Ecto neural progenitor cell (in vitro differentiated cells): ENCODE results near the gene RPP25.

ENCODE experiments used
- DNase-seq: peaks from one replicate; pipeline ENCODE4 v3.0.0-alpha.2; 2018; ENCODE audit warnings: low spot score

RPP25 gene, protein sequence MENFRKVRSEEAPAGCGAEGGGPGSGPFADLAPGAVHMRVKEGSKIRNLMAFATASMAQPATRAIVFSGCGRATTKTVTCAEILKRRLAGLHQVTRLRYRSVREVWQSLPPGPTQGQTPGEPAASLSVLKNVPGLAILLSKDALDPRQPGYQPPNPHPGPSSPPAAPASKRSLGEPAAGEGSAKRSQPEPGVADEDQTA

GRCh38 chr15:74956648-74957475, at the start of gene RPP25:
Gene RPP25 (minus strand): TSS chr15:74956772. CDS start chr15:74956583, 189 bp downstream.
- DNase-seq: peak; percentile 88

GRCh38 chr15:75002398-75002797, 45.8 kb upstream of the RPP25 start:
- no peak for DNase-seq

DNA sequence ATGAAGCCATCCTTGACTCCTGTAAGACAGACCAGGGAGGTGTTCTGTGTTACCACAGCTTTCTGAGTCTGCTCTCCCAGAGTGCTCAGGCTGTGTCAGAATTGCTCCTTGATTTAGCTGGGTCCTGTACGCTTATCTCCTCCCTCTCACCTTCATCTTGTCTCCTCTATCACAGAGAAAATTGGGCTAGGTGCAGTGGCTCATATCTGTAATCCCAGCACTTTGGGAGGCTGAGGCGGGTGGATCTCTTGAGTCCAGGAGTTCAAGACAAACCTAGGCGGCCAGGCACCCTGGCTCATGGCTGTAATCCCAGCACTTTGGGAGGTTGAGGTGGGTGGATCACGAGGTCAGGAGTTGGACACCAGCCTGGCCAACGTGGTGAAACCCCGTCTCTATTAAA, 44.7 kb upstream of the RPP25 start:
- DNase-seq: no peak

DNA sequence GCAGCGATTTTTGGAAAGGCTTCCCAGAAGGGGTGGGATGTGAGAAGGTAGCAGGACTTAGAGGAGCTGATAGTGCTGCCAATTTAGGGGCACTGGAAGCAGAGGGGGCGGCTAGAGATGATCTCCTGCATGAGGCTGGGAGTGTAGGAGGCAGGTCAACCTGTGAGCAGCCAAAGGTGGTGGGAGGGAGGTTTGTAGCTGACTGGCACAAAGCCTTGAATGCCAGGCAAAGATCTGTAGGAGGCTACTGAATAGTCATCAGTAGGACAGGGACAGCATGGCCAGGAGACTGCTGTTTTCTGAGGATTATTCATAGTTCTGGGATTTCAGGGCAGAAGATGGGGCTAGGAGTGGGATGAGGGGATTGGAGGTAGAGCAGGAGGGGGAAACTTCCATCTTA, 41.0 kb upstream of the RPP25 start:
- DNase-seq: no peak

GRCh38 chr15:74997141-74997540, 40.6 kb upstream of the RPP25 start:
- no peak for DNase-seq

DNA sequence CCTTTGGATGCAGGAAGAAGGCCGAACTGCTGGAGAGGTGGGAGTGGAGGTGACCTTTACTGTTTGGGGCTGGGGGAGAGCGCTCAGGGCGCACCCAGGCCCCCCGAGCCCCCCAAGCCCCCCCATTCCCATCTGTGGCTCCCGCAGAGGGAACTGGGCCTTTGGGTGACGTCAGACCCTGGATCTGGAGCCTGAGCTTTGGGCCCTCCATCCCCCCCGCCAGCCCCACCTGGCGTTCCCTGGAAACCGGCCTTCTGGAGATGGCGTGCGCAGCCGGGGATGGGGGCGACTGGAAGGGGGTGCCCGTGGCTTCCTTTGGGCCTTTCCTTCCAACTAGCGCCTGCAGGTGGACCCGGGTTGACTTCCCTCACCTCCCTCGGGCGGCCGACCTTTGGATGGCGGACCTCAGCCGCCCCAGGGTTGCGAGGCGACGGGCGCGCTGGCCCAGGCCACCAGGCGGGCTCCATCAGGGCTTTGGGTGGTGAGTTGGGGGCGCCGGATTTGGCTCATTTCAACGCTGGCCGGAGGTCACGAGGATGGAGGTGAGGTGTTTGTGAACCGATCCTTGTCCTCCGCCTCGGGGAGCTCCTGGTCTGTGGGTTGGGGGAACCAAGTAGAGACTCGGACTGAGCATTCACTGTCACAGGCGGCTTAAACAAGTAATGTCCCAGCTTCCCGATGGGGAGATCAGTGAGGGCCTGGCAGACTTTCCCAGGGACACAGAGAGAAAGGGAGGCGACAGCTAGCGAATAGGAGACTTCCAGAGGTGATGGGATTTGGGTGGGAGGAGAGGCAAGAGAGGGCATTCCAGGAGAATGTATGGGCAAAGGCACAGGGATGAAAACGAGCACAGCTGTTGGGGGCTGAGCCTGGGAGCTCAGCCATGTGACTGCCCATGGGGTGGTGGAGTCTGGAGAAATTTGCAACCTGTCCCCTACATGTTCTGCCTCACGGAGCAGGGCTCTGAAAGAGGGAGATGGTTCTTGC, 39.5 kb upstream of the RPP25 start:
- peak; percentile 69 for DNase-seq

- peak; percentile 98 for DNase-seq
Measured at GRCh38 chr15:74995182-74995778, 38.7 kb upstream of the RPP25 start, which contains the start of gene SCAMP5. Gene SCAMP5 (plus strand): TSS chr15:74995563. CDS start chr15:75011840, 16,277 bp downstream.

- DNase-seq: no peak
Measured at GRCh38 chr15:74994685-74995084, 38.1 kb upstream of the RPP25 start.

DNA sequence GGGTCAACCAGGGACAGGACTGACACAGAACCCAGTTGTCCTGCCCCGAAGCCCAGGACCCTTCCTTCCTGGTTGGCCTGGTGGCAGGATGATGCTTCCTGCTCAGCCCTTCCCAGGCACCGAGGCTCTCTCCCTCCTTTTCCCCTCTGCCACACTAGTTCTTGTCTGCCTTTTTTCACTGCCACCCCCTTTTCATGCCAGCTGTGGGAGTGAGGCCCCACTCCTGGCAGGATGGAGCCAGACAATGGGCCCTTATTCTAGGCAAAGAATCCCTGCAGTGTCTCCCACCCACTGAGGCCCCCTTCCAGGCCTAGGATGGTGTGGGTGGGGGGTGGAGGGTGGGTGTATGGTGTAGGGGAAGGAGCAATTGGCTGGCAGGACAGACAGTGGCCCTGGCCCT, 37.7 kb upstream of the RPP25 start:
- no peak for DNase-seq

DNA sequence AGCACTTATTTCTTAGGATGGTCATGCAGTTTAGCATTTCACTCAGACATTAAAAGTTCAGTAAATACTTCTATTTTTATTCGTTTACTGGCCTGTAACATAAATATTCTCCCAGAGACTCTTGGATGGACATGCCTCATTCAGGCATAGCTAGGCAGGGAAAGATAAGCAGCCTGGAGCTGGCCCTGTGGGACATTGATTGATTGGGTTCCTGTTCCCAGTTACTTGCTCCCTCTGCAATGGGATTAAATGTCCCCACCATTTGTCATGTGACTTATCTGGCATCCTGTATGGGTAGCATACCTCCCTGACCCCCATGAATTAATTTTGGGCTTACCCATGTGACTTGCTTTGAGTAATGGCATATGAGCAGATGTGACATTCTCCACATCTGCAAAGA, 36.0 kb upstream of the RPP25 start:
- no peak for DNase-seq

GRCh38 chr15:74989527-74989926, 33.0 kb upstream of the RPP25 start:
- DNase-seq: no peak

GRCh38 chr15:74988007-74988800, 31.6 kb upstream of the RPP25 start:
- peak; percentile 60 for DNase-seq

DNA sequence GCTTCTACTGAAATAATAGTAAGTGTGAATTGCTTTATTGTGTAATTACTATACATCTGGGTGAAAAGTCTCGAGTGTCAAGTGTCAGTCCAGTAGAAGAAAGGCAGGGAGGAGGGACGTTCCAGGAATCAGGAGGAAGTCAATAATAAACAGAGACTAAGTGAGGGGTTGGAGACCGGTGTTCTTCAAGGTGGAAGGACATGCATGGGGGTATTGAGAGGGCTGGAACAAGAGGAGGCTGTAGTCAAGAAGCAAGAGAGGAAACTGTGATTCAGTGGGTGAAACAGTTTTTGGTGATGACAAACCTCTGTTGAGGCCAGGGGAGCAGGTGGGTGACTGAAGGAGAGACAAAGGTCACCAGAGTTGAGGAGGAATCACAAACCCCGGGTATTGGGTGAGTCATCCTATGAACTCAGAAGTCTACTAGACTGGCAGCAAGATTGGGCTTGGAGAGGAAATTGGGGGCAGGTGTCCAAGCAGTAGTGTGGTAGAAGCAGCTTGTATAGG, 27.2 kb upstream of the RPP25 start:
- DNase-seq: no peak

DNA sequence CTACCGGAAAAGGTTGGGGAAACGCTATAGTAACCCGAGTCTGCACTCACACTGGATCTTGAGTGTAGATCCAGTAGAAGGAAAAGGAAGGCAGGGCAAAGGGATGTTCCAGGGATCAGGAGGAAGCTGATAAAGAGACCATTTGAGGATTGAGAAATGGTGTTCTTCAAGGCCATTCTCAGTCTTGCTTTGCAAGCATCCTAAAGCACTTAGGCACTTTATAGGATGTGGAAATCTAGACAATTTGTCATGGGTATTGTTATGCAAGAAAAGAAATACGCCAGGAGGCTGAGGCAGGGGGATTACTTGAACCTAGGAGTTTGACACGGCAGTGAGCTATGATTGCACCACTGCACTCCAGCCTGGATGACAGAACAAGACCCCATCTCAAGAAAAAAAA, 25.6 kb upstream of the RPP25 start:
- DNase-seq: no peak

DNA sequence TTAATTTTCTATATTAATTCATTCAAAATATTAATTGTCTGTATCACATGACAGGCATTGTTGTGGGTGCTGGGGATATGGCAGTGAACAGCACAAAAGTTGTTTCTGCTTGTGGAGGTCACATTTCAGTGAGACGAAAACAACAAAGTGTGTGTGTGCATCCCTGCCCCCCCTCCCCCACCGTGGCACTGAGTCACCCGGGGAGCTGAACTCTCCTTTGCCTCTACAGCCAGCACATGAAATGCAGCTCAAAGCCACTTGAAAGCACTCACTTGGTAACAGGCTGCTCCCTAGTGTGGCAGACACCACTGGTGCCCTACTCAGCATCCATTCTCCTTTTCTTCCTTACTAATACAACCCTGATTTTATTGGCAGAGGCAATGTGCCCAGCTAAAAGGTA, 21.9 kb upstream of the RPP25 start:
- no peak for DNase-seq

DNA sequence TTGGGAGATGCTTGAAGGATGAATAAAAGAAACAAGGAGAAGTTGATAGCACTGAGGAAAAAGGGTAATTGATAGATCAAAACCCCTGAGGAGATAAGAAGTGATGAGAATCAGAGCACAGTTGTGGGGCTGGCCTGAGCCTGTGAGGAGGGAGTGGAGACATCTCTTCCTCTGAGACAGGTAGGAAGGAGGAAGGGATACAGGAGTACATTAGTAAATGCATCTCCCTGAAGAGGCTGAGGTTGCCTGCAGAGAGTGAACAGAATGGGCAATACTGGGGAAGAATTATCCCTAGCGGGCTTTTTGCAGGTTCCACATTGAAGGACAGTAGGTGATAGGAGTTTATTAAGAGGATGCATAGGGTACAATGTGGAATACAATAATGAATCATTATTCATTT, 21.5 kb upstream of the RPP25 start:
- DNase-seq: no peak

DNA sequence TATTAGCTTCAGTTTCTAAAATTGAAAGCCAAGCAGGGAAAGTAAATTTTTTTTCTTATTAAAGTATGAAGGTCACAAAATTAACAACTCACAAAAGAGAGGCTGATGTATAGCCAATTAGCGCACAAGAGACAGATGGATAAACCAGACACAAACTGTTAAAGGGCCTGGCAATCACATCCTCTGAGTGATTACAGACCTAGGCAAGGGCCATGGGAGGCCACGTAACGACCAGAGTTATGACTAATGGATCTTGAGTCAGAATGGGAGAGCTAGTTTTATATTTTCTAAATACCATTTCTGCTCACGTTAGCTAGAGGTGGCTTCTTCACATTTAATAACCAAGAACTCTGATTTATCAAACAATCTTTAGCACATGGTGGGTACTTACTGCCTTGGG, 21.0 kb upstream of the RPP25 start:
- no peak for DNase-seq

DNA sequence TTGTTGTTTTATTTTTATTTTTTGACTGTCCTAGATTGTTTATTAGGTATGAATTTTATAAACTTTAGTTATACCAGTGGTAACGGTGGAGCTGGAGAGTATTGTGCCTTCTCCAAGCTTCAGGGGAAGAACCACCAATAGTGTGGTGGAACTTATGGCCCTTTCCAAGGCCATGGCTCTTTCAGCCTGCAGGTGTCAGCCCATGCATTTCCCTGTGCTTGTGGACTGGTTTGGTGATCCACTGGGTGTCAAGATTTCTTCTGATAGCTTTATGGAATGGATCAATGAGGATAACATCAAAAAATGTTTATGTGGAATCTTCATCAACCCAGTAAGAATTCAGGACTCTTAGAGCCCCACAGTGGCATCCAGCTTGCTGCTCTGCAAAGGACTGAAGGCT, 19.6 kb upstream of the RPP25 start:
- DNase-seq: no peak

DNA sequence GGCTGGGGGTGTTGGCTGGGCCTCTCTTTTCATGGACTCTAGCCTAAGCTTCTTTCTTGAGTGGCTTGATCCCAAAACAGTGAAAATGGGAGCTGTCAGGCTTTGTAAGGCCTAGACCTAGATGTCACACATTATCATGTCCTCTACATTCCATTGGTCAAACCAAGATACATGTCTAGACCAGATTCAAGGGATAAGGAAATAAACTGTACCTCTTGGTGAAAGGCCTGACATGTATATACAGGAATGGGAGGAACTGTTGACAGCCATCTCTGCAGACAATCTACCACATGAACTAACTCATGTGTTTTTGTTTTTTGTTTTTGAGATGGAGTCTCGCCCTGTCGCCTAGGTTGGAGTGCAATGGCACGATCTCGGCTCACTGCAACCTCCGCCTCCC, 11.1 kb upstream of the RPP25 start:
- DNase-seq: no peak

DNA sequence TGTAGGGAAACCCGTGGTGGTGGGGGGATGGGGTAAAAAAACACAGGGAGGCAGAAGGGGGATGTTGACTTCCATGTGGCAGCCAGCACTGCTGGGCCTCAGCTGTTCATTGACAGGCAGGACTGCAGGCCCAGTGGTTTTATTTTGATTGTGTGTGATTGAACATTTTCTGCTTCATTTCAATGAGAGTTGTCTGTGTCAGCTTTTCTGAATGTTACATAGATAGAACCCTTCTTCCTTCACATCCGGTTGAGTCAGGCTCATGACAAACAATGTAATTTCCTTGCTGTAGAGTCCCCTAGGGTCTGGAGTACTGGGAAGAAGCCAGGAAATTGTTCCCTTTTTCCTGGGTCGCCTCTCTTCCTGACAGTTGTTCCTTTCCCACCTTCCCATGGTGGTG, 8.2 kb upstream of the RPP25 start:
- no peak for DNase-seq

DNA sequence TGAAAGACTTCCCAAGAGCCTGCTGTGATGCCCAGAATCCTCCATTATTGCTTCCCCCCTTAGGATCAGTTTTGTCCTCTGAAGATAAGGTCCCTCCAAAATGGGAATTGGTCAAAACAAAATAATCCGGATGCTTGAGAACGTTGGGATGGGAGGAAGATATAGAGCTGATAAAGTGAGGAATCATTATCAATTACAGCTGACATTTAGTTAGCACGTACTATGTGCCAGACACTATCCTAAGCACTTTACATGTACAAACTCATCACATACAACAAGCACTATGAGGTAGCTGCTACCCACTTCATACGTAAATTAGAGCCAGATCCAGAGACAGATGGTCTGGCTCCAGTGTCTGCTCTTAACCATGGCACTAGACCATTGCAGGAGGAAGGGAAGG, 6.6 kb upstream of the RPP25 start:
- no peak for DNase-seq
